HCT116 (cell line): ENCODE results near the gene ARID5B.

ENCODE experiments used
- EZH2 ChIP-seq: fragments of 200-600 bp; sonication (generic); IDR thresholded peaks from 2 replicates; pipeline ENCODE4 v1.6.1; 2017; ENCODE audit warnings: antibody characterized with exemption, mixed run types
- POLR2A ChIP-seq: IDR thresholded peaks from 2 replicates; pipeline ENCODE4 v1.7.0; 2011; ENCODE audit warnings: borderline replicate concordance; ENCODE audit not compliant: insufficient read depth, insufficient read length; ENCODE audit errors: extremely low read depth
- SIN3A ChIP-seq: IDR thresholded peaks from 2 replicates; pipeline ENCODE4 v1.6.1; 2012; ENCODE audit warnings: low read depth
- YY1 ChIP-seq: IDR thresholded peaks from 2 replicates; pipeline ENCODE4 v1.6.1; 2011; ENCODE audit warnings: low read length, low read depth, moderate library complexity, mild to moderate bottlenecking; ENCODE audit not compliant: insufficient replicate concordance; ENCODE audit errors: extremely low read depth
- ZNF274 ChIP-seq: fragments of 200-500 bp; sonication (Bioruptor generic); IDR thresholded peaks from 2 replicates; pipeline ENCODE4 v1.6.1; 2014; ENCODE audit warnings: mild to moderate bottlenecking, low read depth, low read length, inconsistent platforms
- TF ChIP-seq, protein P1 (sequence below), 3 experiments: fragments of 200-600 bp in 1 of 3; sonication (generic) in 1 of 3; IDR thresholded peaks in 2 of 3; conservative IDR thresholded peaks in 1 of 3; 2 replicates each; pipeline ENCODE4 v1.5.1; 2012 to 2017; ENCODE audit warnings: low read depth in 2 of 3, low read length in 2 of 3, antibody characterized with exemption in 1 of 3, borderline replicate concordance in 1 of 3, control low read depth in 1 of 3, mild to moderate bottlenecking in 1 of 3, mixed read lengths in 1 of 3, mixed run types in 1 of 3, moderate library complexity in 1 of 3; ENCODE audit not compliant: insufficient read depth in 1 of 3

DNA sequence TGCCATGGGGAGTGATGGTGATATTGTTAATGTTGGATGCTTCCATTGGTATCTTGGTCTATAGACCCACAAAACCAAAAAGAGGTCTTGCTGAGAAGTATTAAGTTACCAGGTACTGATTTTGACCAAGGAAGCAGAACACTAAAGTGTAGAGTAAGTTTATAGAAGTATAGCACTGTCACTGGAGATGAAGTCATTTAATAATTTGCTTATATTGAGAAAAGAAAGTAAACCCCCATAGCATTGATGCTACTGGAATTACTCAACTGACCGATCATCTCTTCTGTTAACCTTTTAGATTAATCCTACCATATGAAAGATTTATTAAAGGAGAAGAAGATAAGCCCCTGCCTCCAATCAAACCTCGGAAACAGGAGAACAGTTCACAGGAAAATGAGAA is 183.9 kb downstream of the ARID5B start:
- no peak for TF ChIP-seq EZH2
- TF ChIP-seq, protein P1, sequence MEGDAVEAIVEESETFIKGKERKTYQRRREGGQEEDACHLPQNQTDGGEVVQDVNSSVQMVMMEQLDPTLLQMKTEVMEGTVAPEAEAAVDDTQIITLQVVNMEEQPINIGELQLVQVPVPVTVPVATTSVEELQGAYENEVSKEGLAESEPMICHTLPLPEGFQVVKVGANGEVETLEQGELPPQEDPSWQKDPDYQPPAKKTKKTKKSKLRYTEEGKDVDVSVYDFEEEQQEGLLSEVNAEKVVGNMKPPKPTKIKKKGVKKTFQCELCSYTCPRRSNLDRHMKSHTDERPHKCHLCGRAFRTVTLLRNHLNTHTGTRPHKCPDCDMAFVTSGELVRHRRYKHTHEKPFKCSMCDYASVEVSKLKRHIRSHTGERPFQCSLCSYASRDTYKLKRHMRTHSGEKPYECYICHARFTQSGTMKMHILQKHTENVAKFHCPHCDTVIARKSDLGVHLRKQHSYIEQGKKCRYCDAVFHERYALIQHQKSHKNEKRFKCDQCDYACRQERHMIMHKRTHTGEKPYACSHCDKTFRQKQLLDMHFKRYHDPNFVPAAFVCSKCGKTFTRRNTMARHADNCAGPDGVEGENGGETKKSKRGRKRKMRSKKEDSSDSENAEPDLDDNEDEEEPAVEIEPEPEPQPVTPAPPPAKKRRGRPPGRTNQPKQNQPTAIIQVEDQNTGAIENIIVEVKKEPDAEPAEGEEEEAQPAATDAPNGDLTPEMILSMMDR (IDR thresholded peaks at IDR 0.05 in 2 of 3, conservative IDR thresholded peaks at IDR 0.05 in 1 of 3; ENCODE audit: borderline replicate concordance in 1 of 3, insufficient read depth in 1 of 3, low read depth in 2 of 3, low read length in 2 of 3) = no peak
- TF ChIP-seq ZNF274 = no peak
- TF ChIP-seq POLR2A = no peak
- no peak for TF ChIP-seq YY1
- no peak for TF ChIP-seq SIN3A
